D721Med (cell line): Measurements from ENCODE around the gene ANKRD6.

ENCODE experiments used
- DNase-seq: peaks from one replicate; pipeline ENCODE4 v3.0.0; 2011; ENCODE audit warnings: low spot score; ENCODE audit not compliant: insufficient read length
- FAIRE-seq: peaks from 2 replicates; lab custom pipeline; 2011; peaks lifted over from hg19 to GRCh38; lab: Jason Lieb, UNC
- CTCF ChIP-seq: IDR thresholded peaks from 2 replicates; pipeline ENCODE4 v1.5.1; 2012; ENCODE audit warnings: mild to moderate bottlenecking, control low read depth; ENCODE audit not compliant: insufficient read depth; ENCODE audit errors: missing control alignments

Gene ANKRD6

GRCh38 chr6:89555806-89556205 lies 122.9 kb downstream of the ANKRD6 start:
- FAIRE-seq (no peak), DNase-seq (no peak)
- no peak for TF ChIP-seq CTCF

- no peak for FAIRE-seq
- no peak for TF ChIP-seq CTCF
- DNase-seq, result no peak
These were observed 126.5 kb downstream of the ANKRD6 start for GRCh38 chr6:89559487-89559886.

- DNase-seq (no peak), FAIRE-seq (no peak)
- TF ChIP-seq CTCF, result no peak
These were observed 129.4 kb downstream of the ANKRD6 start for GRCh38 chr6:89562093-89562973.

GRCh38 chr6:89563866-89564265 lies 130.9 kb downstream of the ANKRD6 start:
- DNase-seq, result no peak
- TF ChIP-seq CTCF, result no peak
- no peak for FAIRE-seq

- DNase-seq (no peak), FAIRE-seq (no peak)
- no peak for TF ChIP-seq CTCF
These were observed 131.9 kb downstream of the ANKRD6 start for GRCh38 chr6:89564752-89565427.

DNA sequence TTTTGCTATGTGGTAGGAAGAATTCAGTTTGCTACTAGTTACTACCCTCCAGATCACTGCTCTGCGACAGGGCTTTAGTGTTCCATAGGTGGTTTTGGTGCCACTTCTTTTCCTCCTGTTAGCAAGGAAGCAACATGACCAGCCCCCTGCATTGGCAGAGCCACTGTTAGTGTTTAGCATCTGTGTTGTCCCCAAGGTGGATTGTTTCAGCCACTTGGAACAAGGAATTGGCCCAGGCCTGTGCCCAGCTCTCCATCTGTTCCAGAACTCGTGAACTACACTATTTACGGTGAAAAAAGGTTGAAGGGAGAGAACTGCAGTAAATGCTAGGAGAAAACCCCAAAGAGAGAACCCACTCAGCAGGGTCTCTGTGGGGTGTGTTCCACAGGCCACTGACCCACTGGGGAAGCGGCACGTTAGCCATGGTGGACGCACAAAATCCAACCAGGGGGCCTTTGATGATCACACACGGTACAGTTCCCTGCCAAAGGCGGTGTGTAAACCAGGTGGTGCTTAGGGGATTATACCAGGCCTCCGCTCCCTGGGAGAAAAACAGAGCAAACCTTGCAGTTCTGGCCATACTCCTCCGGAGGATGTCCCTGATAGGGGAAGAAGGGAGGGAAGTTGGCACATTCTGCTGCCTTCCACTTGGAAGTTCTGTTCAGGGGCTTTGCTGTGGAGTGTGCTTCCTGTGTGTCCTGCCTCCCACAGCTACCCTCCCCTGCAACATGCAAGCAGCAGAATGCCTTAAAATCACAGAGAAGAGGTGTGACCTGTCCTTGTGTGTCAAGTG lies 133.3 kb downstream of the ANKRD6 start:
- no peak for DNase-seq
- no peak for TF ChIP-seq CTCF
- FAIRE-seq, result no peak
